NCI-H748 treated with DMSO at 0.1 percent for 48 hours (cell line): ENCODE data around the gene AKT1.
A peak's percentile ranks its signal among the peaks of the same experiment; 100 is the strongest.
"Not testable (repeated sequence)": the region's sequence is repeated elsewhere in the genome, so short reads cannot be mapped to it uniquely, and the experiment has no call there.

Experiments used
- DNase-seq: peaks from one replicate; lab custom pipeline; 2025; lab: John Stamatoyannopoulos, UW

AKT1 gene

DNA sequence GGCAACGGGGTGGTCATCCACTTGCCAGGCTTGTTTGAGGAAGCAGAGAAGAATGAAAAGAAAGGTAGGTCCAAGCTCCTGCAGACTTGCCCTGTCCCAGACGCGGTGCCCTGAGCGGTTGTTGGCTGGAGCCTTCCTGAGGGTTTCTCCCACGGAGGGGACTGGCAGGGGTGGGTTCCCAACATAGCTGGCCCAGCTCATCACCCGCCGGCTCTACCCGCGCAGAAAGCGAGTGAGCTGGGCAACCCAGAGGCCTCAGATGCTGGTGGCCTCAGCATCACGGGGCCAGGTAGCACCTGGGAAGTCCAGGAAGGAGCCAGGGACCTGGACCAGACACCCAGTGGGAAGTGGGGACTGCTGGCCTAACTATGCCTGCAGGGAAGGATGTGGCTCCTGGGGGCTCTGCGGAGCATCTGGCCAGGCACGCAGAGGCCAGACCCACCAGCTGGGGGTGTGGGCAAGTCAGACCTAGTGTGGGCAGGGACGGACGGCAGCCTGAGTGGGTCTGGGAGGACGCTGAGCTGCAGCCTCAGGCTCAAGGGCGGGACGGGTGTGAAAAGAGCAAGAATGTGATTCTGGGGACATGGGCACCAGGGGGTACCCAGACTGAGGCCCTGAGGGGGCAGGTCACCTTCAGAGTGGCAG, 57.1 kb downstream of the AKT1 start:
- no peak for DNase-seq

GRCh38 chr14:104735830-104736642, 59.5 kb downstream of the AKT1 start:
- no peak for DNase-seq

DNA sequence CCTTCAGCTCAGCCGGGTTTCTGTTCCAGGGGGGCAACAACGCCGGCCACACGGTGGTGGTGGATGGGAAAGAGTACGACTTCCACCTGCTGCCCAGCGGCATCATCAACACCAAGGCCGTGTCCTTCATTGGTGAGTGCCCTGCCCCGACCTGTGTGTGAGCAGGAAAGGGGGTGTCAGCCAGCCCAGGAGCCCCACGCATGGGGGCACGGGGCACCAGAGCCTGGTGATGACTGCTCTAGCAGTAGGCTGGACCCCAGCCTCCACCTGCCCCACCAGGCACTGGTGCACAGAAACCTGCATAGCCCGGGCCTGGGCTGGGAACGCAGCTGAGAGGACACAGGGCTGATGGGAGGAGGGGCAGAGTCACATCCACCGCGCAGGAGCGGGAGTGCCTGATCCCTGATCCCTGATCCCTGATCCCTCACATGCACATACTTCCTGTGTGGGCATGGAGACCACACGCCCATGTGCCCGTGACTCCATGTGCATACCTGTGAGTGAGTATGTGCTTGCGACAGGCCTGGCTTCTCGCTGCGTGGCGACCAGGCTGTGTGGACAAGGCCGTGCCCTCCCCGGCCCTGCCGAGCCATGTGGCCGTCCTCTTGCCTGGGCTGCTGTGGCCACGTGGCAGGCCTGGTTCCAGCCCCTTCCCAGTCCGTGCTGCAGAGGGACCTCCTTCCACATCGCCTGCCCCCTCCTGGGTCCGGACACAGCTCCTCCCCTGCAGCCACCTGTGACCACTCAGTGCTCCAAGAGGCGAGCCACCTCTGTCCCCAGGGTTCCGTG, 60.4 kb downstream of the AKT1 start:
- no peak for DNase-seq

GRCh38 chr14:104734601-104734990, 61.0 kb downstream of the AKT1 start:
- DNase-seq, result no peak

DNA sequence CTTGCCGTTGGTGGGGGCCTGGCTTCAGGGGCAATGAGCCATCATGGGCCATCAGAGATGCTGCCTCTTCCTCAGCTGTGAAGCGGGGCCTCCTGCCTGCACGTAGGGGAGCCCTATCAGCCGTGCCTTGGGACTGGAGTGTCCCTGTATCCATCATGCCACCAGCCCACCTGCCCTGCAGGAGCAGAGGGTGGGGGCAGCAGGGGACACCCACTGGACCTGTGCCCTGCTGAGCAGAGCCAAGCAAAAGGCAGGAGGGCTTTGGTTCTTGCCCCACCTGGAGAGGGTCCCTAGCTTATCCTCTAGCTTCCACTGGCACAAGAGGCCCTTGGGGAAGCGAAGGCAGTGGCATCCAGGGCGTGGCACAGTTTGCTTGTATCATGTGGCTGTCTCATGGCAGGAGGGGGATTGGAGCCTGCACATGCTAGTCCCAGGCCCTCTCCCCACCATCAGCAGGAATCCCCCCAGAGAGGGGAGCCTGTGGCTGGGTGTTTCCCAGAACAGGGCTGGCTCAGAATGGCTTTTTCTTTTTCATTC, 61.4 kb downstream of the AKT1 start:
- no peak for DNase-seq

DNA sequence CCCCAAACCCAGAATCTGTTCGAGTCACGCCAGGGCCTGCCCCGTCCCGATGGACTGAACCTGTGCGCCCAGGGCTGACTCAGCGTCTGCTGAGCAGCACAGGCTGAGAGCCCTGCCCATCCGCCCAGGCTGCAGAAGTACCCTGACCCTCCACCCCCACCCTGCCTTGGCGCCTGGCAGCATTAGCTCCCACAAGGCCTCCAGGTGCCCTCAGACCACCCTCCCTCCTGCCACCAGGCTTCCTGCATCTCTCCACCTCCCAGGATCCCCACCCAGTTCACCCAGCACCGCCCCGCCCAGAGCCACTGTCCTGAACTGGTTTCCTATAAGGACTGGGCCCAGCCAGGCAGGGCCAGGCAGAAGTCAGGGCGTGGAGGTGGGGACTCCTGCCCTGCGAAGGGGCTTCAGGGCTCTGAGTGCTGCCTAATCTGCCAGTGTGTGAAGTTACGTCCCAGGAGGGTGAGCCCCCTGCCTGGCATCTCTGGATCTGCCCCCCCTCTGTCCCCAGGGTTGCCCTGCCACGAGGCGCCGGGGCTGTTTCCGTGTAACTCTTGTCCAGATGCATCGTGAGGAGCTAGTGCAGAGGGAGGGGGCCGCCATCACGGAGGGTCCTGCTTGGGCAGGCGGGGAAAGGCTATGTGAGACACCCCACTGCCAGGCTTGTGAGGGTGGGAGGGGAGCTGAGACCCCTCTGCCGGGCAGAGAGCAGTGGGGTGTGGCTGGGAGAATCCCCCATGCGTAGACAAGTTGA, 62.4 kb downstream of the AKT1 start:
- DNase-seq, result no peak

- DNase-seq, result no peak
These were observed 63.2 kb downstream of the AKT1 start for GRCh38 chr14:104732355-104732804.

DNA sequence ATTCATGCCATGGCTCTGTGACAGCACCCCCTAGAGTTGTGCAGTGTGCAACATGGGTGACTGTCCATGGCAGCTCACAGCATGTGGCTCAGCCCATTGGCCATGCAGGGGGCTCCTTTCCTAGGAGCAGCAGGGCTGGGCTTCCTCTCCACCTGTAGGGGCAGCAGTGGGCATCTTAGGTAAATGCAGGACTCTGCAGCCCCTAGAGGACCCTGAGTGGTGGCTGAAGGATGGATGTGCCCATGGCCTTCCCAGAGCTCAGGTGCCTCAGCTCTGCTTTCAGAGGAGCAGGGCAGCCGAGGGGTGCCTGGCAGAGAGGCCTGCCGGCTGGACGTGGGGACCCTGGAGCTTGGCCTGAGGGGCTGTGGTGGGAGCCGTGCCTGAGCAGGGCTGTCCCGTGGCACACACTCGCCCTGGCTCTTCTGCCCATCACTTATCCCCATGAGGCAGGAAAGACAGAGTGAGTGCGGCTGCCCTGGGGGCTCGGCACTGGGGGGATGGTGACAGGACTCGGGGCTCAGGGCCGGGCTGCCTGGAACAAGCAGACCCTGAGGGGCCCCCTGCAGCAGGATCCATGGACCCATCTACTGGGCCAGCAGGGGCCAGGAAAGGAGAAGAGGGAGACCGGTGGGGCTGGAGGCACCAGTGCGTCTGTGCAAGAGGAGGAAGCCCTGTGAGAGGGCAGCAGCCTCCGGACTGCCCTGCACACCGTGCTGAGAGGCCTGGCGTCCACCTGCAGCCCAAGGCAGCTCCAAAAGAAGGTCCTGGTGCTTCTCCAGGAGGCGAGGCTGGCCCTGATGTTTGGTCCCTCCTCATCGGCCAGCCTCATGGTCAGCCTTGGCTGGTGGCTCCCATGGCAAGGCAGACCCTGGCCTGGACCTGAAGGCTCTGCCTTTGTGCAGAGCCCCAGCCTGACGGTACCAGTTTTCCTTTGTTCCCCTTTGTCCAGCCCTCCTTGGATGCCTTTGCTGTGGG, 63.9 kb downstream of the AKT1 start:
- DNase-seq, result no peak

DNA sequence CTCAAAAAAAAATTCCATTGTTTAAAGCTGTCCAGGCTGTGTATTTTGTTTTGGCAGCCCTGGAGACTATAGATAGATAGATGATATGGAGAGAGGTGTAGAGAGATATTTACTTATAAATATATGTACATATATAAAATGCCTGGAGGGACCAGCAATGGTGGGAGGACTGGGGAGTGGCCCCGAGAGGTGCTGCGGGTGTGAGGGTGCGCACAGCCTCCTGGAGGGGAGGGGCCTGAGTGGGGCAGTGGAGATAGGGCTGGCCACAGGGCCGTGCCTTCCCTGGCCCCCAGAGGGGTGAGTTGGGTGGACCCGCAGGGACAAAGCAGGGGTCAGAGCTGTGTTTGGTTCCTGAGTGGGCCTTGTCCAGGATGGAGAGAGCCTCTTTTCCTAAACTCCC, 65.1 kb downstream of the AKT1 start:
- DNase-seq, result no peak

GRCh38 chr14:104729835-104730181, 65.7 kb downstream of the AKT1 start:
- DNase-seq, result no peak

DNA sequence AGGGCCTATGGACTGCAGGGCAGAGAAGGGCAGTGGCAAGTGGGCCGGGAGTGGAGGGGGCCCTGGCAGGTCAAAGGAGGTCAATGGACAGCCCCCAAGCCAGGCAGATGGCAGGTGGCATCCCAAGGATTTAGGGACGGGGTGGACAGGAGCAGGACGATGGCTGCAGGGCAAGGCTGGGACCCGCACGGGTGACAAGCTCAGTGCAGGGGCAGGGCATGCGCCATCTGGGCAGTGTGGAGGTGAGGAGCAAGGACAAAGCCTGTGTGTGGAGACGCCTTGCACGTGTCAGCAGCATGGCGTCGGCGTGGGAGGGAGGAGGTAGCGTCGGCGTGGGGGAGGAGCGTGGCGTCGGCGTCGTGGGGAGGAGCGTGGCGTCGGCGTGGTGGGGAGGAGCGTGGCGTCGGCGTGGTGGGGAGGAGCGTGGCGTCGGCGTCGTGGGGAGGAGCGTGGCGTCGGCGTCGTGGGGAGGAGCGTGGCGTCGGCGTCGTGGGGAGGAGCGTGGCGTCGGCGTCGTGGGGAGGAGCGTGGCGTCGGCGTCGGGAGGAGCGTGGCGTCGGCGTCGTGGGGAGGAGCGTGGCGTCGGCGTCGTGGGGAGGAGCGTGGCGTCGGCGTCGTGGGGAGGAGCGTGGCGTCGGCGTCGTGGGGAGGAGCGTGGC, 66.2 kb downstream of the AKT1 start:
- not testable (repeated sequence) for DNase-seq

GRCh38 chr14:104728631-104729030, 66.9 kb downstream of the AKT1 start:
- DNase-seq, result no peak

GRCh38 chr14:104726600-104727451, 68.7 kb downstream of the AKT1 start:
- no peak for DNase-seq

GRCh38 chr14:104725772-104726548, 69.6 kb downstream of the AKT1 start:
- DNase-seq, result no peak

DNA sequence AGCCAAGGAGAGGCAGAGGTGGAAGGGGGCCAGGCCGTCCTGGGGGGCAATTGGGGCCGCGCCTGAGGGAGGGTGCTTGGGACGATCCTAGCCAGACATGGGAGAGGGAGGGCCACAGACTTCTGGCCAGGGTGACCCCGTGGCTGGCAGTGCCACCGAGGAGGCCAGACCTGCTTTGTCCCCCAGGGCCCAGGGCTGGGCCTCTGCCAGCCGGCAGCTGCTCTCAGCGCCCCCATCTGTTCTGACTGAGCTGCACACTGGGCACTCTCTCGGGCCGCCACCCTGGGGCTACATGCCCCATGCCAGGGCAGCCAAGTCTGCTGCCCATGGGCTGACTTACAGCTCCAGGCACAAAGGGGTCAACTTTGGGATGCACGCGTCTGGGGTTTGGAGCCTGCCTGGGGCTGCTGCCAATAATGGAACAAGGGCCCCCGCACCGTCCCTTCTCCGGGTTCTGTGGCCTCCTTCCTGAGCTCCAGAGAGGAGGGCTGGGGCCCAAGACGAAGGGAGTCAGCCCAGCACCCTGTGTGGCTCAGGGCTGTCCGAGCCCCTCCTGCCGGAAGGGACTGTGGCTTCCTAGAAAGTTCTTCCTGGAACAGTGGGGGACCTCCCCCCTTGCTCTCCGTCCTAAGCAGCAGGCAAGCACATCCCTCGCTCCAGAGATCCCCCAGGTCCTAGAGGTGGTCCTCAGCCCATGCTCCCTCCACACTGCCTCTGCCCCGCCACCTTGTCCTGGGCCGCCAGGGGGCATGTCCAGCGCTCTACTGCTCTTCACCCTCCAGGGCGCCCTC, 70.4 kb downstream of the AKT1 start:
- no peak for DNase-seq

DNA sequence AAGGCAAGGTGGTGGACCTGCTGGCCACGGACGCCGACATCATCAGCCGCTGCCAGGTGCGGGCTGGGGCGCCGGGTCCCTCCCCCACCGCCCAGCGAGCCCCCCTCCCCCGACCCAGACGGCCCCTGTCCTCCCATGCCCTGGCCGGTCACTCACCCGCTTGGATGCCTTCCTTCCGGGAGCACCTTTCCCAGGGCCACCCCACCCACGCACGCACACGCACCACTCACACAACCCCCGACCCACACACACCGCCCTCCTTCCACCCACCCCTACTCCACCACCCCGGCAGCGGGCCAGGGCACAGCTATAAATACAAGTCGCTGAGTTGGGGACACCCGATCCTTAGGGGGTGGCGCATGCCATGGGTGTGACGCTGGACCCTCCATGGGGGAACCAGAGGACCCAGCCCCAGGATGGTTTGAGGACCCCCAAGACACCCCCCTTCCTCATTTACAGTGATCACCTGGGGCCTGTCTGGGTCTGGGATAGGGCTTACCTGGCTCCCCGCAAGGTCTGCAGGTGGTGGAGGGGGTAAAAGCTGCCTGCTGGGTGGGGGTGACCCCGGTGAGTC, 71.1 kb downstream of the AKT1 start:
- peak; percentile 49 for DNase-seq
